DMS79 treated with DMSO at 0.1 percent for 48 hours (cell line): ENCODE results near the gene MYO18A.

Source experiments
- DNase-seq: peaks from one replicate; lab custom pipeline; 2025; lab: John Stamatoyannopoulos, UW

MYO18A gene

GRCh38 chr17:29123111-29123510, 57.1 kb downstream of the MYO18A start:
- DNase-seq = no peak

GRCh38 chr17:29121442-29121841, 58.8 kb downstream of the MYO18A start:
- DNase-seq = no peak

GRCh38 chr17:29120433-29120832, 59.8 kb downstream of the MYO18A start:
- no peak for DNase-seq

- no peak for DNase-seq
These were observed 60.9 kb downstream of the MYO18A start for GRCh38 chr17:29119265-29119664.

GRCh38 chr17:29116804-29117753, 63.1 kb downstream of the MYO18A start:
- peak; percentile 33 for DNase-seq

- peak; percentile 6 for DNase-seq
These were observed 64.0 kb downstream of the MYO18A start for GRCh38 chr17:29115961-29116803.

- DNase-seq = no peak
These were observed 64.8 kb downstream of the MYO18A start for GRCh38 chr17:29115435-29115834.

- no peak for DNase-seq
These were observed 66.1 kb downstream of the MYO18A start for GRCh38 chr17:29114141-29114540.

- peak; percentile 30 for DNase-seq
These were observed 66.9 kb downstream of the MYO18A start for GRCh38 chr17:29113334-29113733.

GRCh38 chr17:29112771-29113295, 67.4 kb downstream of the MYO18A start:
- peak; percentile 85 for DNase-seq

GRCh38 chr17:29111816-29112499, 68.2 kb downstream of the MYO18A start:
- DNase-seq = peak; percentile 71

GRCh38 chr17:29110372-29110757, 69.8 kb downstream of the MYO18A start:
- DNase-seq = no peak

GRCh38 chr17:29109477-29110371, 70.5 kb downstream of the MYO18A start:
- no peak for DNase-seq

- no peak for DNase-seq
These were observed 71.2 kb downstream of the MYO18A start for GRCh38 chr17:29108823-29109476.

GRCh38 chr17:29107933-29108822, 72.0 kb downstream of the MYO18A start:
- DNase-seq = no peak

- no peak for DNase-seq
These were observed 73.1 kb downstream of the MYO18A start for GRCh38 chr17:29107084-29107483.

- no peak for DNase-seq
These were observed 76.9 kb downstream of the MYO18A start for GRCh38 chr17:29103341-29103740.

- no peak for DNase-seq
These were observed 77.4 kb downstream of the MYO18A start for GRCh38 chr17:29102741-29103181.

- DNase-seq = no peak
These were observed 78.2 kb downstream of the MYO18A start for GRCh38 chr17:29102046-29102445.
